ENCODE data around the gene WIPF2.

DNA sequence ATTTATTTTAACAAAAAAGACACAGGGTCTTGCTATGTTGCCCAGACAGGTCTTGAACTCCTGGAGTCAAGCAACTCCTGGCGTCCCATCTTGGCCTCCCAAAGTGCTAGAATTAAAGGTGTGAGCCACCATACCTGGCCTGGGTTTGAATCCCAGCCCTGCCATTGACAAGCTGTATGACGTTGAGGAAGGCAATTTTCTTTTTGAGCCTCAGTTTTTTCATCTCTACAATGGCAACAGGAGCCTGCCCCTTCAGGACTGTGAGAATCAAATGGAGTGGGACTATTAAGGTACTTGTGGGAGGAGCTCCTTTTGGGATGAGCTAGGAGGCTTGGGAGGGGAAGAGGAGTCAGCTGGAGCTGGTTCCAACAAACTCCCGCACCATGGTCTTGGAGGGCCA is 96.1 kb downstream of the WIPF2 start:
- TF ChIP-seq CTCF (conservative IDR thresholded peaks at IDR 0.05 in 1 of 2, IDR thresholded peaks at IDR 0.05 in 1 of 2; ENCODE audit: extremely low read depth in 1 of 2, insufficient read depth in 1 of 2, low read depth in 1 of 2, low read length in 2 of 2) (no peak), EZH2 (IDR thresholded peaks at IDR 0.05; ENCODE audit: borderline replicate concordance, low read length) (no peak)

Measured in mammary epithelial cell (primary cell).